H1 (cell line): ENCODE measurements around the gene KRT32. TPM values are rescaled to one million over a fixed set of nuclear protein-coding genes. Genes with fewer than 3 reads are reported as not detected.

Experiments used
- BRCA1 ChIP-seq: IDR thresholded peaks from 2 replicates; pipeline ENCODE4 v1.6.1; 2012; ENCODE audit warnings: low read depth, low read length, improper control_type of control experiment
- CTBP2 ChIP-seq: IDR thresholded peaks from 2 replicates; pipeline ENCODE4 v1.7.0; 2011; ENCODE audit warnings: borderline replicate concordance, mild to moderate bottlenecking, moderate library complexity, mixed read lengths, low read length; ENCODE audit not compliant: insufficient read depth, insufficient read length
- EZH2 ChIP-seq: fragments of 200-600 bp; sonication (generic); IDR thresholded peaks from 2 replicates; pipeline ENCODE4 v1.7.1; 2012; ENCODE audit warnings: low read depth, mild to moderate bottlenecking, moderate library complexity, low read length, inconsistent platforms; ENCODE audit not compliant: severe bottlenecking
- HDAC2 ChIP-seq, 2 experiments: fragments of 300-600 bp in 1 of 2; sonication (generic) in 1 of 2; IDR thresholded peaks; 2 replicates each; pipeline ENCODE4 v1.6.1; 2011 to 2012; ENCODE audit warnings: low read depth in 2 of 2, low read length in 2 of 2, mild to moderate bottlenecking in 2 of 2, moderate library complexity in 2 of 2, borderline replicate concordance in 1 of 2, inconsistent platforms in 1 of 2
- POLR2A ChIP-seq, 2 experiments: IDR thresholded peaks; 1 replicate in 1 of 2; 2 replicates in 1 of 2; pipeline ENCODE4 v1.6.1; 2011; ENCODE audit warnings: low read depth in 2 of 2, low read length in 2 of 2, mild to moderate bottlenecking in 2 of 2; ENCODE audit errors: control extremely low read depth in 1 of 2
- POLR2AphosphoS5 ChIP-seq: IDR thresholded peaks from 2 replicates; pipeline ENCODE4 v1.6.1; 2011; ENCODE audit warnings: low read depth, low read length
- SAP30 ChIP-seq: fragments of 300-600 bp; sonication (generic); IDR thresholded peaks from 2 replicates; pipeline ENCODE4 v1.7.1; 2012; ENCODE audit warnings: low read length, moderate library complexity, mild to moderate bottlenecking, inconsistent platforms; ENCODE audit not compliant: insufficient read depth, insufficient replicate concordance
- TEAD4 ChIP-seq: IDR thresholded peaks from 2 replicates; pipeline ENCODE4 v1.6.1; 2012; ENCODE audit warnings: low read depth, low read length, inconsistent platforms, mixed read lengths
- polyA plus RNA-seq, 7 experiments: library from polyadenylated mRNA; depleted of rRNA in 3 of 7; stranded (reverse) in 5 of 7; unstranded in 2 of 7; fragments of >200 nt in 5 of 7; fragments of 200-250 nt in 2 of 7; gene quantifications; 1 replicate in 5 of 7; 2 replicates in 1 of 7; 4 replicates in 1 of 7; pipeline versions ENCODE4 v1.2.1 to v1.2.3, GENCODE V29; 2011 to 2013; ENCODE audit warnings: missing spikeins in 2 of 7, mixed read lengths in 2 of 7
- total RNA-seq: library from RNA; stranded (reverse); fragmentation: NEBNext Ultra II Directional; extraction: Animal tissue kit (Norgen Biotek cat#: 25700); gene quantifications from 2 replicates; pipeline ENCODE4 v1.2.1, GENCODE V29; 2021

The KRT32 gene
- total and polyA plus RNA-seq, 2 of the 8 experiments (the other 6 are each of a cell fraction or from before 2014, with no cell fraction given): not detected

- TF ChIP-seq CTBP2 (no peak), EZH2 (no peak), BRCA1 (no peak), POLR2A (IDR thresholded peaks at IDR 0.05; ENCODE audit: control extremely low read depth in 1 of 2, low read depth in 2 of 2, low read length in 2 of 2) (no peak), TEAD4 (no peak), SAP30 (no peak), POLR2AphosphoS5 (no peak), HDAC2 (IDR thresholded peaks at IDR 0.05; ENCODE audit: borderline replicate concordance in 1 of 2, low read depth in 2 of 2, low read length in 2 of 2) (no peak)
These were observed 15.9 kb downstream of the KRT32 start (continued) for GRCh38 chr17:41451154-41451728.
